HL-60 (cell line): ENCODE results near the gene KCNQ1.

Experiments used
- DNase-seq, 2 experiments: peaks; one replicate each; pipeline ENCODE4 v3.0.0-alpha.2; 2010 to 2020; ENCODE audit warnings: low read depth in 1 of 2, low spot score in 1 of 2
- H3K27ac ChIP-seq: fragments of 250-450 bp; sonication (Bioruptor Pico); replicated peaks from 2 replicates; pipeline ENCODE4 v1.5.1; 2020; ENCODE audit warnings: mild to moderate bottlenecking, moderate library complexity
- H3K27me3 ChIP-seq: fragments of 250-450 bp; sonication (Bioruptor Pico); 2 replicates; pipeline ENCODE4 v1.5.1; 2021; ENCODE audit warnings: mild to moderate bottlenecking, moderate library complexity; ENCODE audit not compliant: insufficient read depth, poor library complexity, severe bottlenecking
- H3K4me3 ChIP-seq: replicated peaks from 2 replicates; pipeline ENCODE4 v1.5.1; 2011; ENCODE audit warnings: mild to moderate bottlenecking, control low read depth, low read length; ENCODE audit not compliant: insufficient read depth
- CTCF ChIP-seq: IDR thresholded peaks from one replicate; pipeline ENCODE4 v1.5.1; 2011; ENCODE audit warnings: low read length, control low read depth, inconsistent platforms; ENCODE audit not compliant: insufficient read depth
- GABPA ChIP-seq: IDR thresholded peaks from 2 replicates; pipeline ENCODE4 v1.6.1; 2012; ENCODE audit warnings: low read depth
- POLR2AphosphoS5 ChIP-seq: IDR thresholded peaks from 2 replicates; pipeline ENCODE4 v1.6.1; 2012; ENCODE audit warnings: low read depth
- REST ChIP-seq: IDR thresholded peaks from 2 replicates; pipeline ENCODE4 v1.6.1; 2012; ENCODE audit warnings: low read depth; ENCODE audit not compliant: insufficient replicate concordance
- SPI1 ChIP-seq: IDR thresholded peaks from 2 replicates; pipeline ENCODE4 v1.6.1; 2012; ENCODE audit warnings: low read depth, mild to moderate bottlenecking, borderline replicate concordance

The KCNQ1 gene

GRCh38 chr11:2418693-2419360 is 26.0 kb upstream of the KCNQ1 start:
- no peaks in the 10 kb centered on the region for H3K27me3 ChIP-seq
- no peak overlapping the region for H3K27ac ChIP-seq
- TF ChIP-seq CTCF: no peak
- TF ChIP-seq GABPA: no peak
- TF ChIP-seq SPI1: no peak
- TF ChIP-seq REST: no peak
- TF ChIP-seq POLR2AphosphoS5: no peak
- no peak for DNase-seq
- no peak overlapping the region for H3K4me3 ChIP-seq

GRCh38 chr11:2419638-2420501 is 24.9 kb upstream of the KCNQ1 start:
- TF ChIP-seq SPI1: no peak
- peak; percentile 82 for TF ChIP-seq CTCF
- Histone ChIP-seq H3K27me3 (no peaks in the 10 kb centered on the region), H3K27ac (no peak overlapping the region), H3K4me3 (no peak overlapping the region)
- peak in 1 of 2 experiments; percentile 73 for DNase-seq

GRCh38 chr11:2420502-2421225 is 24.1 kb upstream of the KCNQ1 start:
- TF ChIP-seq CTCF (peak; percentile 92), POLR2AphosphoS5 (no peak)
- Histone ChIP-seq H3K27me3 (no peaks in the 10 kb centered on the region), H3K4me3 (no peak overlapping the region), H3K27ac (no peak overlapping the region)
- DNase-seq: peak in 1 of 2 experiments; percentile 62

- Histone ChIP-seq H3K27ac (no peak overlapping the region), H3K27me3 (no peaks in the 10 kb centered on the region), H3K4me3 (no peak overlapping the region)
- TF ChIP-seq REST (no peak), GABPA (no peak), CTCF (no peak), POLR2AphosphoS5 (no peak), SPI1 (no peak)
- no peak for DNase-seq
Measured at GRCh38 chr11:2421226-2421994, 23.4 kb upstream of the KCNQ1 start.
